IMR-90 (cell line): ENCODE data around the gene FADS1. TPM values are rescaled to one million over a fixed set of nuclear protein-coding genes. Genes with fewer than 3 reads are reported as not detected.

ENCODE experiments used
- ATAC-seq: fragments of 200-7000 bp; cut with Tn5 transposase; 2 replicates; pipeline ENCODE4 v1.9.1; 2020; ENCODE audit warnings: low read depth, mild to moderate bottlenecking, moderate library complexity
- BruUV-seq: library from RNA; stranded (reverse); fragments of 400-500 nt; replicated peaks from 2 replicates; lab custom pipeline; 2021; lab: Mats Ljungman, UMichigan
- CTCF ChIA-PET: fragments of 300-600 bp; formaldehyde crosslinking; extraction: SDS; loops from one replicate; lab custom pipeline; 2021; ENCODE audit warnings: antibody characterized with exemption; lab: Yijun Ruan, JAX
- POLR2A ChIA-PET: fragments of 300-600 bp; sonication (Branson Sonifier 250); formaldehyde crosslinking; loops from one replicate; lab custom pipeline; 2022; ENCODE audit warnings: antibody characterized with exemption; ENCODE audit not compliant: unreplicated experiment; lab: Charles Lee
- DNase-seq: peaks from one replicate; pipeline ENCODE4 v3.0.0; 2013
- H2AFZ ChIP-seq: replicated peaks from 2 replicates; pipeline ENCODE3; 2013; ENCODE audit warnings: low read length, mild to moderate bottlenecking; ENCODE audit not compliant: poor library complexity
- H2AK5ac ChIP-seq: 2 replicates; pipeline ENCODE4 v1.6.1; 2013; ENCODE audit warnings: low read depth, low read length, inconsistent platforms
- H2AK9ac ChIP-seq: replicated peaks from 2 replicates; pipeline ENCODE3; 2013; ENCODE audit warnings: mild to moderate bottlenecking, low read depth, low read length, moderate library complexity; ENCODE audit not compliant: poor library complexity
- H2BK120ac ChIP-seq: 2 replicates; pipeline ENCODE4 v1.6.1; 2013; ENCODE audit warnings: low read depth, low read length, inconsistent platforms
- H2BK15ac ChIP-seq: 3 replicates; pipeline ENCODE4 v1.6.1; 2013; ENCODE audit warnings: low read depth, low read length, inconsistent platforms
- H2BK20ac ChIP-seq: 2 replicates; pipeline ENCODE4 v1.6.1; 2013; ENCODE audit warnings: low read depth, mild to moderate bottlenecking, inconsistent platforms, low read length, moderate library complexity
- H2BK5ac ChIP-seq: 2 replicates; pipeline ENCODE4 v1.6.1; 2013; ENCODE audit warnings: mild to moderate bottlenecking, low read depth, low read length, inconsistent platforms; ENCODE audit not compliant: poor library complexity, severe bottlenecking
- H3K14ac ChIP-seq: replicated peaks from 2 replicates; pipeline ENCODE4 v1.6.1; 2013; ENCODE audit warnings: low read depth, low read length, inconsistent platforms
- H3K18ac ChIP-seq: 2 replicates; pipeline ENCODE4 v1.6.1; 2013; ENCODE audit warnings: low read depth, low read length, control low read depth
- H3K23ac ChIP-seq: 2 replicates; pipeline ENCODE4 v1.6.1; 2013; ENCODE audit warnings: low read depth, low read length, inconsistent platforms
- H3K27ac ChIP-seq: 2 replicates; pipeline ENCODE4 v1.5.1; 2013; ENCODE audit warnings: mild to moderate bottlenecking, control low read depth, low read length; ENCODE audit not compliant: insufficient read depth
- H3K27me3 ChIP-seq: 2 replicates; pipeline ENCODE4 v1.6.1; 2013; ENCODE audit warnings: low read length; ENCODE audit not compliant: control insufficient read depth, insufficient read depth
- H3K36me3 ChIP-seq: 2 replicates; pipeline ENCODE4 v1.6.1; 2013; ENCODE audit warnings: low read length, mixed read lengths; ENCODE audit not compliant: control insufficient read depth, insufficient read depth
- H3K4ac ChIP-seq: 2 replicates; pipeline ENCODE4 v1.6.1; 2013; ENCODE audit warnings: low read depth, low read length, inconsistent platforms
- H3K4me1 ChIP-seq: 2 replicates; pipeline ENCODE4 v1.6.1; 2013; ENCODE audit warnings: low read length, mixed read lengths; ENCODE audit not compliant: control insufficient read depth, insufficient read depth
- H3K4me2 ChIP-seq: 2 replicates; pipeline ENCODE4 v1.6.1; 2013; ENCODE audit warnings: low read depth, mild to moderate bottlenecking, control low read depth, low read length, moderate library complexity
- H3K4me3 ChIP-seq: 2 replicates; pipeline ENCODE4 v1.5.1; 2013; ENCODE audit warnings: low read depth, mild to moderate bottlenecking, control low read depth, low read length, moderate library complexity; ENCODE audit not compliant: insufficient read depth
- H3K56ac ChIP-seq: 2 replicates; pipeline ENCODE4 v1.6.1; 2013; ENCODE audit warnings: low read length, inconsistent platforms; ENCODE audit not compliant: insufficient read depth; ENCODE audit errors: extremely low read depth
- H3K79me1 ChIP-seq, 2 experiments: 2 replicates each; pipeline ENCODE4 v1.6.1; 2013; ENCODE audit warnings: low read length in 2 of 2, inconsistent platforms in 1 of 2, low read depth in 1 of 2
- H3K9ac ChIP-seq: 2 replicates; pipeline ENCODE4 v1.6.1; 2013; ENCODE audit warnings: low read depth, low read length, control low read depth
- H3K9me1 ChIP-seq: 2 replicates; pipeline ENCODE4 v1.6.1; 2013; ENCODE audit warnings: low read length, inconsistent platforms; ENCODE audit not compliant: insufficient read depth
- H3K9me3 ChIP-seq: 2 replicates; pipeline ENCODE4 v1.6.1; 2013; ENCODE audit warnings: low read length; ENCODE audit not compliant: control insufficient read depth, insufficient read depth
- H4K20me1 ChIP-seq: 2 replicates; pipeline ENCODE4 v1.6.1; 2013; ENCODE audit warnings: low read length, inconsistent platforms; ENCODE audit not compliant: insufficient read depth
- H4K5ac ChIP-seq: 2 replicates; pipeline ENCODE4 v1.6.1; 2013; ENCODE audit warnings: mild to moderate bottlenecking, low read depth, low read length, control low read depth
- H4K8ac ChIP-seq, 2 experiments: 2 replicates each; pipeline ENCODE4 v1.6.1; 2013; ENCODE audit warnings: low read depth in 2 of 2, low read length in 2 of 2, control low read depth in 1 of 2, inconsistent platforms in 1 of 2
- H4K91ac ChIP-seq: 2 replicates; pipeline ENCODE4 v1.6.1; 2013; ENCODE audit warnings: low read depth, low read length, inconsistent platforms; ENCODE audit not compliant: insufficient read depth
- BHLHE40 ChIP-seq: fragments of 150-350 bp; IDR thresholded peaks from 2 replicates; pipeline ENCODE4 v1.6.1; 2016; ENCODE audit warnings: mild to moderate bottlenecking, low read depth, low read length
- FOS ChIP-seq: fragments of 150-350 bp; IDR thresholded peaks from 2 replicates; pipeline ENCODE4 v1.6.1; 2016; ENCODE audit warnings: low read depth, low read length
- MAZ ChIP-seq: IDR thresholded peaks from 2 replicates; pipeline ENCODE4 v1.6.1; 2012; ENCODE audit warnings: low read depth, mild to moderate bottlenecking, low read length, improper control_type of control experiment, moderate library complexity, borderline replicate concordance
- MXI1 ChIP-seq: IDR thresholded peaks from 2 replicates; pipeline ENCODE4 v1.6.1; 2012; ENCODE audit warnings: low read depth, mild to moderate bottlenecking, low read length, moderate library complexity, borderline replicate concordance
- NFE2L2 ChIP-seq: fragments of 150-350 bp; IDR thresholded peaks from 2 replicates; pipeline ENCODE4 v1.6.1; 2016; ENCODE audit warnings: low read depth, mild to moderate bottlenecking, low read length
- RAD21 ChIP-seq: IDR thresholded peaks from 2 replicates; pipeline ENCODE4 v1.6.1; 2012; ENCODE audit warnings: low read length, improper control_type of control experiment
- RCOR1 ChIP-seq: IDR thresholded peaks from 2 replicates; pipeline ENCODE4 v1.6.1; 2012; ENCODE audit warnings: mild to moderate bottlenecking, low read length, improper control_type of control experiment; ENCODE audit not compliant: insufficient replicate concordance
- RFX5 ChIP-seq: IDR thresholded peaks from 2 replicates; pipeline ENCODE4 v1.8.0; 2012; ENCODE audit warnings: low read depth, mild to moderate bottlenecking, low read length, moderate library complexity
- SMC3 ChIP-seq: fragments of 150-350 bp; IDR thresholded peaks from 2 replicates; pipeline ENCODE4 v1.6.1; 2016; ENCODE audit warnings: low read depth, mild to moderate bottlenecking, antibody characterized with exemption, low read length, moderate library complexity
- WGBS, 2 experiments: methylation state at CpG; one replicate each; pipeline versions ENCODE4 v1.1.5 to v1.1.7; 2013; ENCODE audit warnings: missing lambda C conversion rate in 2 of 2; ENCODE audit not compliant: insufficient read length in 1 of 2; ENCODE audit errors: extremely low coverage in 2 of 2; 5-methylcytosine and 5-hydroxymethylcytosine counted together
- dilution Hi-C: fragments of 300-500 bp; cut with HindIII; formaldehyde crosslinking; loops from one replicate; pipeline ENCODE4 v1.14.3; 2018; ENCODE audit warnings: low sequenced_read_pairs; ENCODE audit not compliant: unreplicated experiment
- in situ Hi-C: fragments of 300-500 bp; cut with MboI; formaldehyde crosslinking; loops from 3 replicates; pipeline ENCODE4 v1.14.3; 2019; ENCODE audit warnings: low sequenced_read_pairs, inconsistent platforms, mixed read lengths
- intact Hi-C: fragments of 100-400 bp; cut with micrococcal nuclease; formaldehyde crosslinking; loops from 2 replicates; pipeline ENCODE4 v1.10.0; 2022
- polyA plus RNA-seq, 3 experiments: library from polyadenylated mRNA; depleted of rRNA; stranded (reverse); fragments of >200 nt; gene quantifications; 2 replicates each; pipeline ENCODE4 v1.2.3, GENCODE V29; 2012; ENCODE audit warnings: low replicate concordance in 1 of 3
- total RNA-seq: library from RNA; depleted of rRNA; stranded (reverse); fragments of >200 nt; gene quantifications from 2 replicates; pipeline ENCODE4 v1.2.3, GENCODE V29; 2012
- TF ChIP-seq, protein P1 (sequence below): fragments of 150-350 bp; IDR thresholded peaks from 2 replicates; pipeline ENCODE4 v1.6.1; 2016; ENCODE audit warnings: low read depth, mild to moderate bottlenecking, low read length, moderate library complexity, borderline replicate concordance

FADS1 gene
- total and polyA plus RNA-seq, 2 of the 4 experiments (the other 2 are of a cell fraction): 16.3 to 18.4 TPM

DNA sequence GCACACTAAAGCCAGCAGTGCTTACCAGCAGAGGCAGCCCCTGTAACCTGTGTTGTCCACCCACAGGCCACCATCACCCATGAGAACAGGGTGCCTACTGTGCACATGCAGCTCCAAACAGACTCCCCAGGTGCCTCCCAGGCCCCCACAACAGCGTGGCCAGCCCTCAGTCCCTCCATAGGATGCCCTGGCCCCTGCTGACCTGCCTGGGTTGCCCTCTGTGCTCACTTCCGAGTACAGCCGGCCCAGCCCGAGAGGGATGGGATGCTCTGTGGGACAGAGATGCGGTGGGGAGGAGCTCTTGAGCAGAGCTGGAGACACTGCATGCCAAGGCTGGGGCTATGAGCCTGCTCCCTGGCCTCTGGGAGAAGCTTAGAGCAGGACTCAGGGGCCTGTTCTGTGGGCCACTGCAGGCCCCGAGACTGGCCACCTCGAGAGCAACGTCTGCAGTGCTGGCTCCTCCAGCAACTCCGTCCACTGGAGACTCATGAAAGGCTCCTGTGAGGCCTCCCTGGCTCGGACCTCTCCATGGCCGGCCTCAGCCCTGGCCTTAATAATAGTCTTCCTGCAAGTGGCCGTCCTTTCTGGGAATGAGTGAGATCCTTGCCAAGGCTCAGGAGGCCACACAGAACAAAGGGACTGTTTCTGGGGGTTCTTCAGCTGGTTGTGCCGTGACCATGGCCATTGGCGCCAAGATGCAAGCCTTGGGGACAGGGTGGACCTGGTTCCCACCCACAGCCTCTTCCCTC lies 38.3 kb upstream of the FADS1 start:
- Histone ChIP-seq H2AFZ (no peak overlapping the region), H3K27me3 (no peaks in the 10 kb centered on the region), H3K23ac (no peak overlapping the region), H3K56ac (no peak overlapping the region), H2AK5ac (no peak overlapping the region), H3K27ac (no peak overlapping the region), H3K18ac (no peak overlapping the region), H4K8ac (no peak overlapping the region), H3K9me1 (no peaks in the 10 kb centered on the region), H2AK9ac (no peak overlapping the region), H2BK120ac (no peak overlapping the region), H3K4ac (no peak overlapping the region), H2BK5ac (no peak overlapping the region), H2BK15ac (no peak overlapping the region), H3K9ac (no peak overlapping the region), H2BK20ac (no peak overlapping the region), H3K14ac (no peak overlapping the region), H3K36me3 (peaks cover 47% of the 10 kb centered on the region), H4K91ac (no peak overlapping the region), H3K9me3 (no peaks in the 10 kb centered on the region), H3K4me3 (no peak overlapping the region), H4K20me1 (peaks cover 7% of the 10 kb centered on the region), H3K79me1 (no peaks in the 10 kb centered on the region; a peak in 1 of 4 replicates), H3K4me2 (no peak overlapping the region), H4K5ac (no peak overlapping the region), H3K4me1 (no peaks in the 10 kb centered on the region)
- no peak for TF ChIP-seq MAZ
- TF ChIP-seq RAD21: no peak
- TF ChIP-seq FOS: no peak
- no peak for TF ChIP-seq RFX5
- TF ChIP-seq, protein P1, sequence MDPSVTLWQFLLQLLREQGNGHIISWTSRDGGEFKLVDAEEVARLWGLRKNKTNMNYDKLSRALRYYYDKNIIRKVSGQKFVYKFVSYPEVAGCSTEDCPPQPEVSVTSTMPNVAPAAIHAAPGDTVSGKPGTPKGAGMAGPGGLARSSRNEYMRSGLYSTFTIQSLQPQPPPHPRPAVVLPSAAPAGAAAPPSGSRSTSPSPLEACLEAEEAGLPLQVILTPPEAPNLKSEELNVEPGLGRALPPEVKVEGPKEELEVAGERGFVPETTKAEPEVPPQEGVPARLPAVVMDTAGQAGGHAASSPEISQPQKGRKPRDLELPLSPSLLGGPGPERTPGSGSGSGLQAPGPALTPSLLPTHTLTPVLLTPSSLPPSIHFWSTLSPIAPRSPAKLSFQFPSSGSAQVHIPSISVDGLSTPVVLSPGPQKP: no peak
- no peak for TF ChIP-seq RCOR1
- no peak for TF ChIP-seq BHLHE40
- TF ChIP-seq NFE2L2: no peak
- TF ChIP-seq MXI1: no peak
- no peak for TF ChIP-seq SMC3
- 92% methylated on average over 11 of the region's 14 CpGs; no CpG with 5 or more reads in 1 of the 2 experiments for WGBS, 2 experiments
- no TSS peak for BruUV-seq
- no peak for DNase-seq
- intact Hi-C loops (no loop called here), dilution Hi-C loops (no loop called here), in situ Hi-C loops (loop anchor here (25.0 kb wide), 1 partner anchor 457 kb away; no protein-coding TSS in a partner anchor)
- ChIA-PET POLR2A (no interaction called here), CTCF (no interaction called here)
- no peak for ATAC-seq
